GF-D8 (cell line): ENCODE measurements around the gene PTGFR.

ENCODE experiments used
- DNase-seq: peaks from one replicate; lab custom pipeline; 2025; lab: John Stamatoyannopoulos, UW

PTGFR gene, protein sequence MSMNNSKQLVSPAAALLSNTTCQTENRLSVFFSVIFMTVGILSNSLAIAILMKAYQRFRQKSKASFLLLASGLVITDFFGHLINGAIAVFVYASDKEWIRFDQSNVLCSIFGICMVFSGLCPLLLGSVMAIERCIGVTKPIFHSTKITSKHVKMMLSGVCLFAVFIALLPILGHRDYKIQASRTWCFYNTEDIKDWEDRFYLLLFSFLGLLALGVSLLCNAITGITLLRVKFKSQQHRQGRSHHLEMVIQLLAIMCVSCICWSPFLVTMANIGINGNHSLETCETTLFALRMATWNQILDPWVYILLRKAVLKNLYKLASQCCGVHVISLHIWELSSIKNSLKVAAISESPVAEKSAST

GRCh38 chr1:78490861-78491450, at the start of gene PTGFR:
Gene PTGFR (plus strand): TSS chr1:78490974. CDS start chr1:78492744, 1,770 bp downstream.
- DNase-seq: no peak

- no peak for DNase-seq
Observed at GRCh38 chr1:78441921-78442320, 48.9 kb upstream of the PTGFR start.

DNA sequence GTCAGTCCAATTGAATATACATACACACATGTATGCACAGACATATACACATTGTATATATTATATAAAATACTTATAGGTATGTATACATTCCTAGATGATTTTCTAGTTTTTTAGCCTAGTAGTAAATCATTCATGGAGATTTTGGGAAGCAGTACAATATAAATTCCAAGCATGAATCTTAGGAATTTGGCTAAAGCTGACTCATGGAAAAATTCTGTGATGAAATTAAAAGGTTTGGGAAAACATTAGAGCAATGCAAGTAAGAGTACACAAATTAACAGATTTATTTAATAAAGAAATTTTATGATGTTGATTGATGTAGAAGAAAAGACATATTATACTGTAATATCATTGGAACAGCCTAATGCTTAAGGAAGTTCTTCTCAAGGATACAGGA, 43.7 kb upstream of the PTGFR start:
- no peak for DNase-seq

DNA sequence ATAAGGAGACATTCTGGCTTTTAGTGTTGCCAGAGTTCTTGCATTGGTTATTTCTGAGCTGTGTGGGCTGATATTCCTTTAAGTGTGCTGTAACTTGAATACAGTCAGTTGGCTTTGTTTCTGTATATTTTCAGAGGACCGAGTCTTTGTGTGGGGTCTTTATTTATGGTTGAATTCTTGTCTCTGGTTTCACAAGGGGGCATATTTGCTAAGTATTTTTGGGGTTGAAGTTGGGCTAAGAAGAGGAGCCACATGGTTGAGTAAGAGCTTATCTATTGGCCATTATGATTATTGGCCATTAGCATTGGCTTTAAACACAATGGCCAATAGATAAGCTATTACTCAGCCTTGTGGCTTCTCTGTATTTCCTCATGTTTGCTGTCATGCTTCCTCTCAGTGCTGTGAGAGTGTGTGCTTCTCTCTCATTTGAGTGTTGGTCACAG, 26.3 kb upstream of the PTGFR start:
- DNase-seq: no peak

DNA sequence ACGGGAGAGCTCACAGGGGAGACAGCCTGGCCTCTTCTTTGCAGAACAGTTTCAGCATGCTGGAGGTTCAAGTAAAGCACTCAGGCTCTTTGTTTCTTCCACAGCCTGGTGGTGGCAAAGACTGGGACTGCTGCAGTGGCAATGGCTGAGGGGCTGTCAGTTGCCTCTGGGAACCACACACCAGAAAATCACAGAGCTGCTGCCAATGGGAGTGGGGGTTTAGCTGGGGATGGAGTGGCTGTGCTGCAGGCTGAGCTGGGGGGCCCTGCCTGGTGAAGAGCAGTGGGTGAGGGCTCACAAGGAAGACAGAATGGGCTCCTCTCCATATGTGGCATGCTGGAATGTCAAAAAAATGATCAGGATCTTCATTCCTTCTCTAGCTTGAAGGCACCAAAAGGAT, 25.6 kb upstream of the PTGFR start:
- no peak for DNase-seq

GRCh38 chr1:78468521-78468920, 22.3 kb upstream of the PTGFR start:
- DNase-seq: no peak

DNA sequence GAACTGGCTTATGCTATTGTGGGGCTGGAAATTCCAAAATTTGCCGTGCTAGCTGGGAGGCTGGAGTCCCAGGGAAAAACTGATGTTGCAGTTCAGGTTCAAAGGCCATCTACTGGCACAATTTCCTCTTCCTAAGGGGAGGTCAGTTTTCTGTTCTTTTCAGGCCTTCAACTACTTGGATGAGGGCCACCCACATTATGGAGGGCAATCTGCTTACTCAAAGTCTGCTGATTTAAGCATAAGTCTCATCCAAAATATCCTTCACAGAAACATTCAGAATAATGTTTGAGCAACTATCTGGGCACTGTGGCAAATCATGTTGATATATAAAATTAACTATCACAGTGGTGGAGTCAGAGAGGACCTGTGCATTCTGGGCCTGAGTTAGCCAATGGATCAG, 21.2 kb upstream of the PTGFR start:
- DNase-seq: no peak

GRCh38 chr1:78471890-78472620, 18.7 kb upstream of the PTGFR start:
- no peak for DNase-seq

GRCh38 chr1:78472851-78473496, 17.8 kb upstream of the PTGFR start:
- DNase-seq: no peak

DNA sequence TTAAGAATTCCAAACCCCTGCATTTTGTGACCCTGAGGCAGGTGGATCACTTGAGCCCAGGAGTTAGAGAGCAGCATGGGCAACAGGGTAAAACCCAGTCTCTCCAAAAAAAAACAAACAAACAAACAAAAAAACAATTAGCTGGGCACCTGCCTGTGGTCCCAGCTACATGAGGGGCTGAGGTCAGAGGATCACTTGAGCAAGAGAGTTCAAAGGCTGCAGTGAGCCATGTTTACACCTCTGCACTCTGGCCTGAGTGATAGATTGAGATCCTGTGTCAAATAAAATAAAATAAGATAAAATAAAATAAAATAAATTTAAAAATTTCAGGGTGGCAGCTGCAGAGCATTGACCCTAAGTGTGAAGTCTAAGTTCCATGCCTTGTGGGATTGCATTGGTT, 16.7 kb upstream of the PTGFR start:
- DNase-seq: no peak

GRCh38 chr1:78475888-78476610, 14.7 kb upstream of the PTGFR start:
- DNase-seq: no peak

DNA sequence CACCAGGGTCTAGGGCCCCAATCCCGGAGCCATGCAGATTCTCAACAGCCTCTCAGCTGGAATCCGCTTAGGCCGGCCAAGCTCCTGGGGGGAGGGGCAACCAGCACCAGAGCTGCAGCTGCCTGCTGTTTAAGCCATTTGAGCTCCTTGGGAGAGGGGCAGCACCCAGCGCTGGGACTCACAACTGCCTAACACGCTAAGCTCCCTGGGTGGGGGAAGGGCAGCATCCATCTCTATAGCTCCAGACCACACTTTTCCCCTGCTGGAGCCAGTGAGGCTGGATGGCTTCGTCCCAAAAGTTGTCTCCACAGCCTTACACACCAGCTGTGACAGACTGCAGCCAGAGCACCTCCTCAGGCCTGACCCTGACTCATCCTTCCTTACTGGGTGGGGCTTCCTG, 6.9 kb upstream of the PTGFR start:
- no peak for DNase-seq

GRCh38 chr1:78491451-78492071, 787 bp downstream of the PTGFR start:
- DNase-seq: no peak

DNA sequence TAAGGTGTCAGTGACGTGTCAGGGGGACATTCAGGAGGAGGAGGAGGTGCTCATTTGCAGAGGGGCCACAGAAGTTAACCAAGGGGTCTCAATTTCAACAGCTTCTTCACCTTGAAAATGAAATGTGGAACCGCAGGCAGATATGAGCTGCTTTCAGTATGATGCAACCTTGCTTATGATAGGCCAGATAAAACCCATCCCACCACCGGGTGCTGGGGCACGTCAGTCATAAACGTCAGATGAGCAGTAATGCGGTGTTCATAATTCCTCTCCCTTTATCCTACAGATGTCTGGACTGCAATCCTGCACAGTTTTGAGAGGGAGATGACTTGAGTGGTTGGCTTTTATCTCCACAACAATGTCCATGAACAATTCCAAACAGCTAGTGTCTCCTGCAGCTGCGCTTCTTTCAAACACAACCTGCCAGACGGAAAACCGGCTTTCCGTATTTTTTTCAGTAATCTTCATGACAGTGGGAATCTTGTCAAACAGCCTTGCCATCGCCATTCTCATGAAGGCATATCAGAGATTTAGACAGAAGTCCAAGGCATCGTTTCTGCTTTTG, 1.7 kb downstream of the PTGFR start:
- DNase-seq: no peak

DNA sequence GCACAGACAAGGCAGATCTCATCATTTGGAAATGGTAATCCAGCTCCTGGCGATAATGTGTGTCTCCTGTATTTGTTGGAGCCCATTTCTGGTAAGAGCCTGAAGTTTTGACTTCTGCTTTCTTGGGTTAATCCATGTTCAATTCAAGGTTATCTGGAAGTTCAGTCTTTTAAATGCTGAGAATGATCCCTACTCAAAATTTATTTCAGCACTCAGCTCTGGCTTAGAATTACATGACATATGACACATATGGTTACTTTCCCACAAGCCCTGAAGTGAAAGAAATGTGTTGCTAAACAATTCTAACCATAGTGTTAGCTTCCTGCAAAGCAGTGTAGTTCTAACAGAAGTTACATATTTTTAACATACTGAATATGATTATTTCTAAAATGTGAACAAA, 2.7 kb downstream of the PTGFR start:
- DNase-seq: no peak

- DNase-seq: no peak
Observed at GRCh38 chr1:78497201-78497600, 6.4 kb downstream of the PTGFR start.

GRCh38 chr1:78500529-78500928, 9.8 kb downstream of the PTGFR start:
- DNase-seq: no peak

DNA sequence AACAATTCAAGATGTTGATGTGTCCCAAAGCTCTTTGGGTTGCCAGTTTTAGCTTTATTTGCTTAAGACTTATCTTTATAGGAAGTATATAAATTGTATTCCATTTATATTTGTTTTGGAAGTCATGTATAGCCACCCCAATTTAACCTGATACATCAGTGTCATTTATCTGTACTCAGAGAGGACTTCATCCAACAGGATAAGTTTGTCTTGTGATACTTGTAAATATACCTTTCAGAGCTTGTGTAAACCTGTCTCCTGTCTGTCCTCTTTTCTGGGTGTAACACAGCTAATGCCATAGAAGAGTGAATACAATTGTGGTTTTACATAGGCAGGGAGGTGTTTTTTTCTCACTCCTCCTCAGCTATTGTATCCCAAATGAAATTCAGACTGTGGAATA, 10.4 kb downstream of the PTGFR start:
- DNase-seq: no peak

GRCh38 chr1:78511334-78511733, 20.6 kb downstream of the PTGFR start:
- no peak for DNase-seq

GRCh38 chr1:78516716-78517115, 25.9 kb downstream of the PTGFR start:
- DNase-seq: no peak

DNA sequence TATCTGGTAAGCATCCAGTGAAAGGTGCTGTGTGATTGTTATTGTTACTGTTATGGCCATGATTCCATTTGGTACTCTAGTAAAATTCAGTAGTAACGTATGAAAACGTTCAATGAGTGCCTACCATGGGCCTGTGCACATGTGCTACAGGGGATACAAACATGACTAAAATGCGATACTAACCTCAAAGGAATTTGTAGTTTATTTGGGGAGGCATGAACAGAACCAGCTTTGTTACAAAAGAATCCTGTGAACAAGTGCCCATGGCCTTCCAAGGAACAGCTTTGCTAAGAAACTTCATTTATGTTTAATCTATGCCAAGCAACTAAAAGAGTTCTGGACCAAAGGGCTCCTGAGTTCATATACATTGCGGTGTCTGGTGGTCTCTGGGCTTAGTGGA, 28.7 kb downstream of the PTGFR start:
- DNase-seq: no peak
